Fibroblast of gingiva (primary cell): ENCODE results near the gene NBEA.
A peak's percentile ranks its signal among the peaks of the same experiment; 100 is the strongest.

Experiments
- DNase-seq: peaks from one replicate; pipeline ENCODE4 v3.0.0-alpha.2; 2011; ENCODE audit warnings: low read depth

Gene NBEA

GRCh38 chr13:35704331-35704730 lies 762.3 kb downstream of the NBEA start:
- no peak for DNase-seq

DNA sequence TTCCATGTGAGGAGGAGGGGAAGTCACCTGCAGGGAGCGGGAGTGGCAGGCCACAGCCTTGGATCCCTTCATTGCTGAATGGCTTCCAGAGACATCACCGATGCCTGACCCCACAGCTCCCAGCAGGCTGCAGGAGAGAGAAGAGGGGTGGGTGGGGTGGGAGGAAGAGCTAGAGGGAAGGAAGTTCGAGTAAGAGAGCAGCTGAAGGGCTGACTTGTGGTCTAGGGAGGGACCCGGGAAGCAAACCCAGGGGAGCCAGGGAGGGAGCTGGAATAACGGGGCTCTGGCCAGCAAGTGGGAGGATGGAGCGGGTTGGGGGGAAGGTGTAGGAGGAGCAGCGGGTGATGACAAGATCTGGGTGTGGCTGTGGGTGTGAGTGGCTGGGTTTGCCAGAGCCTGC lies 764.2 kb downstream of the NBEA start:
- no peak for DNase-seq

- no peak for DNase-seq
Measured at GRCh38 chr13:35706721-35707120, 764.7 kb downstream of the NBEA start.

GRCh38 chr13:35711909-35712308 lies 769.8 kb downstream of the NBEA start:
- no peak for DNase-seq

DNA sequence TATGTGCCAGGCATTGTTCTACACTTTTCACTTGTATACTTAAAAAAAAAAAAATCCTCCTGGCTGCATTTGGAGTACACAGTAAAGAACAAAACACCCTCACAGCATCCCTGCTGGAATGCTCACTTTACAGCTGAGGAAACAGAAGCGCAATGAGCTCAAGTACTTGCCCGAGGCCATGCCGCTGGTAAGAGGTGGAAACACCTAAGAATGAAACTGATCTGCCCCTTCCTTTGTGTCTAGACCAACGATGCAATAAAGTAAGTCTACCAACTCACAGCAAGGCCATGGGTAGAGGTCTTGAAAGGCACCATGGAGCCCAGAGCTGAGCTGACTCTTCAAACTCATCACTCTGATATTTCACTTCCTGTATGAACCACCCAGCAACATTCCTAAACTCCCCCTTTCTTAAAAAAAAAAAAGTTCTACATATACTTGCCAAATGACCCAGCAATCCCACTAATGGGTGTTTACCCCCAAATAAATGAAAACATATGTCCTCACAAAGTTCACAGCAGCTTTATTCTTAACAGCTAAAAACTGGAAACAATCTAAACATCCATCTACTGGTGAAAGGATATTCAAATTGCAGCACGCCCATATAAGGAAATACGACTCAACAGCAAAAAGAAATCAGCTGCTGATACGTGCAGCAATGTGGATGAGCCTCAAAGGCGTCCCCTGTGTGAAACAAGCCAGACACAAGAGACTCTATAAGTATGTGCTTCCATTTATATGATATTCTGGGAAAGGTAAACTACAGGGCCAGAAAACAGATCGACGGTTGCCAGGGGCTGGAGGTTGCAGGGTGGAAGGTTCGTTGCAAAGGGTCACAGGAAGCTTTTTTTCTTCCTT lies 771.1 kb downstream of the NBEA start:
- DNase-seq: peak; percentile 87

GRCh38 chr13:35714121-35714520 lies 772.1 kb downstream of the NBEA start:
- no peak for DNase-seq

- DNase-seq: no peak
Measured at GRCh38 chr13:35714588-35715377, 772.7 kb downstream of the NBEA start.

DNA sequence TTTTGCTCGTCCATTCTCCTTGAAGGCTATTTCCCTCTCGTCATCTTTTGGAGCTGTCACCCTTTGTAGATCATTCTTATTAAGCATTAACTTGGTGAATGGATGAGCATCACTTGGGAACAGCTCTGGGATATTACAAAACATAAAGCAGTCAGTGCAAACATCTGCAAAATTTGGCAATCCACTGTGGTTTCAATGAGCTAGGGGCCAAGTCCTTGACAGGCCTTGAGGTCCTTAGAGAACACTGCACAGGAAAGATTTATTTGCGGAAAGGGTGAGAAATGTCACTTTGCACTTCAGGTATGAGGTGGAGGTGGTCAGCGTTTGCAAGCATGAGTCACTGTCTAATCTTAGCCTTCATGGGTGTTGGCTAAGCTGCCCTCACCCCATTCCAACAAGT lies 774.1 kb downstream of the NBEA start:
- peak; percentile 71 for DNase-seq

GRCh38 chr13:35716729-35717128 lies 774.7 kb downstream of the NBEA start:
- no peak for DNase-seq

GRCh38 chr13:35718084-35718483 lies 776.0 kb downstream of the NBEA start:
- DNase-seq: no peak

DNA sequence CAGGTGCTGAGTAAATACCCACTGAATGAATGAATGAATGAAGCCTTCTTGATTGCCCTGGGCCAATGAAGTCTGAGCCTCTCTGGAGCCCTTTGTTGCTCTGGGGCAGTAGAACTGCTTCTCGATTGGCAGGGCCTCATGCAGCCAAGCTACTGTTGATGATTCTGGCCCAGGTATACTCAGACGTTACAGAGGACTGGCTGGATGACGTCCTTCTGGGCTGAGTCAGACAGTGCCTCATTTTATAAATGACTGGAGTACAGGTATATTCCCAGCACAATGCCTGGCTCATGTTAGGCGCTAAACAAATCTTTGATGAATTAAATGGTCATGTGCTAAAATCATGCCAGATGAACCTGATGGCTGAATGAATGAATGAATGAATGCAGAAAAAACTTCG lies 778.2 kb downstream of the NBEA start:
- no peak for DNase-seq

DNA sequence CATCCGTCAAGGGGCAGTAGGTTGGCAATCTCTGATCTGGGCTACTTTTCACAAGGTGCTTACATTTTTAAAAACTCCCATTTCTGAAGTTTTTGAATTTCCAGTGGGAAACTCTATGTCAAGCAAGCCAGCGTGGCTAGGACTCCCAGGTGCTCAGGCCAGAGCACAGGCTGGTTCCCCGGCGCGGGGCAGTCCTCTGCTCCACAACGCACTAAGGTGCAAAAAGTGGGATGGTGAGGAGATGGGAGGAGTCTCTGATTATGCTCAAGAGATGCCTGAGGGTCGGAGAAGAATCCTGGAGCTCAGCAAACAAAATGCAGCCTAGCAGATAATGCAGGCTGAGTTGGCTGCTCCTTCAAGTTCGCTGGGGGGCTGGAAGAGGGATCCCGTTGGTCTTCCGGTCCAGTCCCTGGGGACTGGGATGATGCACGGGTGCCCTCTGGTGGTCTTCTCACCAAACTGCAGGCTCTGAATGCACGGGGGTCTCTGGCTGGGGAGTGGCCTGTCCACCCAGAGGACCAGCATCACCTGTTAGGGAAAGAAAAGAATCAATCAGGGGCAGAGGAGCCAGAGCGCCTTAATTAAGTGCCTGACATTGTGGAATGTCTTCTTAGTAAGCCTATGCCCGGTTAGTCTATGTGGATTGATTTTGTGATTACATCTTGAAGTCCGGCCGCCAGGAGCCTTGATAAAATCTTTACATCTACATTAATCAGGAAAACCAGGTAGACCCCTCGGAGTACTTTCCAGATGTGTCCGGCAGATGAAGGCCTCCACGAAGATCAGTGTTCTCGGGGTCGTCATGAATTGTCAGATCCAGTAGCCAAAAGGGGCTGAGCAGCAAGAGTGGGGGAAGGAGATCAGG lies 778.9 kb downstream of the NBEA start:
- DNase-seq: peak; percentile 42
